Peyer's patch (tissue), 4 donors: ENCODE data around the gene MLX.

Experiments used
- CTCF ChIP-seq, 6 experiments: fragments of 450-650 bp in 4 of 6; fragments of 200-600 bp in 2 of 6; sonication (generic) in 1 of 6; IDR thresholded peaks; one replicate each; pipeline ENCODE4 v1.5.1; 2017 to 2019; ENCODE audit warnings: antibody characterized with exemption in 6 of 6, mild to moderate bottlenecking in 3 of 6, moderate library complexity in 1 of 6
- POLR2A ChIP-seq, 2 donors: fragments of 450-650 bp; IDR thresholded peaks; one replicate each; pipeline ENCODE4 v1.5.1; 2017; ENCODE audit warnings: antibody characterized with exemption in 2 of 2, mild to moderate bottlenecking in 2 of 2, moderate library complexity in 2 of 2

- TF ChIP-seq CTCF (IDR thresholded peaks at IDR 0.05), result no peak
- TF ChIP-seq POLR2A (IDR thresholded peaks at IDR 0.05), result no peak
Observed at GRCh38 chr17:42560246-42560645, 6.7 kb upstream of the MLX start.
